Common myeloid progenitor, CD34-positive (primary cell): ENCODE results near the gene CEP78.

Source experiments
- CTCF ChIA-PET: fragments of 350-600 bp; sonication (Branson Sonifier 250); formaldehyde crosslinking; loops from one replicate; lab custom pipeline; 2021; ENCODE audit warnings: antibody characterized with exemption; lab: Charles Lee
- POLR2A ChIA-PET: fragments of 350-600 bp; sonication (Branson Sonifier 250); formaldehyde crosslinking; loops from one replicate; lab custom pipeline; 2021; ENCODE audit warnings: antibody characterized with exemption; lab: Charles Lee
- DNase-seq, 3 donors: peaks; one replicate each; pipeline versions ENCODE4 v3.0.0 to v3.0.0-alpha.2; 2013
- H3K27ac ChIP-seq, 2 experiments: 1 replicate in 1 of 2; 2 replicates in 1 of 2; pipeline ENCODE4 v1.7.0; 2013; ENCODE audit warnings: inconsistent platforms in 2 of 2, low read length in 2 of 2, mild to moderate bottlenecking in 2 of 2, low read depth in 1 of 2, moderate library complexity in 1 of 2; ENCODE audit not compliant: severe bottlenecking in 2 of 2, insufficient read depth in 1 of 2, poor library complexity in 1 of 2
- H3K27me3 ChIP-seq, 5 experiments: replicated peaks in 2 of 5; 1 replicate in 3 of 5; 2 replicates in 2 of 5; pipeline versions ENCODE4 v1.6.1 to v1.7.0; 2013; ENCODE audit warnings: low read length in 4 of 5, mild to moderate bottlenecking in 2 of 5, moderate library complexity in 2 of 5, inconsistent platforms in 1 of 5; ENCODE audit not compliant: insufficient read depth in 5 of 5, control insufficient read depth in 4 of 5
- H3K36me3 ChIP-seq, 4 experiments: 1 replicate in 2 of 4; 2 replicates in 2 of 4; pipeline versions ENCODE4 v1.6.1 to v1.7.0; 2013; ENCODE audit warnings: low read length in 3 of 4, control low read depth in 1 of 4, mild to moderate bottlenecking in 1 of 4; ENCODE audit not compliant: control insufficient read depth in 4 of 4, insufficient read depth in 4 of 4
- H3K4me1 ChIP-seq, 4 experiments: 1 replicate in 3 of 4; 2 replicates in 1 of 4; pipeline versions ENCODE4 v1.6.1 to v1.7.1; 2013; ENCODE audit warnings: low read length in 3 of 4, mild to moderate bottlenecking in 3 of 4, control low read depth in 1 of 4, inconsistent platforms in 1 of 4, moderate library complexity in 1 of 4; ENCODE audit not compliant: control insufficient read depth in 4 of 4, insufficient read depth in 4 of 4; ENCODE audit errors: control extremely low read depth in 1 of 4
- H3K4me3 ChIP-seq, 7 experiments: 1 replicate in 4 of 7; 2 replicates in 3 of 7; pipeline versions ENCODE4 v1.5.1 to v1.7.0; 2013; ENCODE audit warnings: mild to moderate bottlenecking in 7 of 7, low read length in 6 of 7, moderate library complexity in 6 of 7, inconsistent platforms in 2 of 7, low read depth in 2 of 7, control low read depth in 1 of 7; ENCODE audit not compliant: insufficient read depth in 4 of 7, control insufficient read depth in 1 of 7; ENCODE audit errors: extremely low read depth in 1 of 7
- H3K9me3 ChIP-seq, 5 experiments: 1 replicate in 4 of 5; 2 replicates in 1 of 5; pipeline versions ENCODE4 v1.6.1 to v1.7.1; 2013; ENCODE audit warnings: low read length in 4 of 5, mild to moderate bottlenecking in 2 of 5, inconsistent platforms in 1 of 5, low read depth in 1 of 5, moderate library complexity in 1 of 5; ENCODE audit not compliant: control insufficient read depth in 4 of 5, insufficient read depth in 2 of 5; ENCODE audit errors: control extremely low read depth in 1 of 5
- WGBS: methylation state at CpG from one replicate; pipeline ENCODE4 v1.1.5; 2013; ENCODE audit not compliant: insufficient coverage; 5-methylcytosine and 5-hydroxymethylcytosine counted together

CEP78 gene

DNA sequence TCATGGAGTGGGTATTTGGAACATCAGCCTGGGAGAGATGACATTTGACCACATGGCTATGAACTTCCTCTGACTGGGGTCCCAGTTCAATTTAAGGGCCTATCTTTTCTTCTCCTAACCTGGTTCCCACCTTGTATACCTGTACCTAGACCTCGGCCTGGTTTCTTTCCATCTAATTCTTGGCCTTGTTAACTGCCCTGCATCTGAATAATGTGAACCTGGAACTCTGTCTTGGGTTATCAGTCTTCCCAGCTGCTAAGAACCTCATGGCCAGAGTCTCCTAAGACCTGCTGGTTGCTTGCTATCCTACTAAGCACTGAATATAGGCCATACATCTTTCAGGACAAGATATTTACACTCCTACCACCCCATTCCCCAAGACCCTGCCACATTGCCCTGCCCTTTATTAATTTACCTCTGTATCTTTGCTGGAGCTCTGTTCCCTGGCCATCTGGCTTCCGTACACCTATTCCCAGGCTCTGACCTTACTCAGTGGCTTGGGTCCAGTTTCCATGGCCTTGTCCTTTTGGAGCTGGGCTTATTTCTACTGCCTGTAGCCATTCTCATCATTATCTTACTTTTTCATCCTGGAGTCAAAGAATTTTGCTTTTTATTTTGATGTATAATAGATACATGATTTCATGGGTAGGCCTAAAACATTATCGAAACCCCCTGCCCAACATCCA is 67.6 kb downstream of the CEP78 start:
- POLR2A ChIA-PET: no interaction called here
- no peak overlapping the region for H3K27ac ChIP-seq
- DNase-seq: no peak
- H3K27me3 ChIP-seq: peaks cover 0 to 20% (median 5%) of the 10 kb centered on the region in 5 experiments
- no peaks in the 10 kb centered on the region for H3K9me3 ChIP-seq
- WGBS: 100% methylated on average over 2 of the region's 3 CpGs
- H3K4me1 ChIP-seq: peaks cover 0 to 2% (median 0%) of the 10 kb centered on the region in 4 experiments
- CTCF ChIA-PET: interaction anchor here (1.2 kb wide), 1 partner anchor 27 kb away, joined by 4 read pairs; no protein-coding TSS in a partner anchor
- H3K4me3 ChIP-seq: no peak overlapping the region
- peaks cover 0 to 44% (median 18%) of the 10 kb centered on the region in 4 experiments for H3K36me3 ChIP-seq

DNA sequence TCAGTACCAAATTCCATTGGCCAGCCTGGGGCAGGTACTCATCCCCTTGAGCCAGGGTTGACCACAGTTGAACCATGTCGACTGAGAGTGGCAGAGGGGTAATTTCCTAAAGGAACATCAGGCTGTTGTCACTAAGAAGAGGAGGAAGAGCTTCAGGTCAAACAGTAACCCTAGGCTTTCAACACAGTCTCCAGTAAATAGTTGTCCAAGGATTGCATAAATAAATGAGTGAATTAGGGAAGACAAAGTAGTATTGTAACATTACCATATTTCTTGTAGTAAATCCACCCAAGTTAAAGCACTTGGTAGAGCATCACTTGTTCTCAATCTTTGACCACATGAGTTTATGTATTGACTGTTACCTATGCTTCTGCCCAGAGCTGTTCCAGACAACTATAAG is 68.5 kb downstream of the CEP78 start:
- Histone ChIP-seq H3K36me3 (peaks cover 0 to 48% (median 18%) of the 10 kb centered on the region in 4 experiments), H3K27ac (no peak overlapping the region), H3K4me3 (no peak overlapping the region), H3K9me3 (no peaks in the 10 kb centered on the region), H3K4me1 (no peaks in the 10 kb centered on the region), H3K27me3 (peaks cover 0 to 12% (median 0%) of the 10 kb centered on the region in 5 experiments)
- no peak for DNase-seq
- ChIA-PET CTCF (interaction anchor here (1.2 kb wide), 1 partner anchor 27 kb away, joined by 4 read pairs; no protein-coding TSS in a partner anchor), POLR2A (no interaction called here)
- 100% methylated on average over 1 of the region's 1 CpG for WGBS

DNA sequence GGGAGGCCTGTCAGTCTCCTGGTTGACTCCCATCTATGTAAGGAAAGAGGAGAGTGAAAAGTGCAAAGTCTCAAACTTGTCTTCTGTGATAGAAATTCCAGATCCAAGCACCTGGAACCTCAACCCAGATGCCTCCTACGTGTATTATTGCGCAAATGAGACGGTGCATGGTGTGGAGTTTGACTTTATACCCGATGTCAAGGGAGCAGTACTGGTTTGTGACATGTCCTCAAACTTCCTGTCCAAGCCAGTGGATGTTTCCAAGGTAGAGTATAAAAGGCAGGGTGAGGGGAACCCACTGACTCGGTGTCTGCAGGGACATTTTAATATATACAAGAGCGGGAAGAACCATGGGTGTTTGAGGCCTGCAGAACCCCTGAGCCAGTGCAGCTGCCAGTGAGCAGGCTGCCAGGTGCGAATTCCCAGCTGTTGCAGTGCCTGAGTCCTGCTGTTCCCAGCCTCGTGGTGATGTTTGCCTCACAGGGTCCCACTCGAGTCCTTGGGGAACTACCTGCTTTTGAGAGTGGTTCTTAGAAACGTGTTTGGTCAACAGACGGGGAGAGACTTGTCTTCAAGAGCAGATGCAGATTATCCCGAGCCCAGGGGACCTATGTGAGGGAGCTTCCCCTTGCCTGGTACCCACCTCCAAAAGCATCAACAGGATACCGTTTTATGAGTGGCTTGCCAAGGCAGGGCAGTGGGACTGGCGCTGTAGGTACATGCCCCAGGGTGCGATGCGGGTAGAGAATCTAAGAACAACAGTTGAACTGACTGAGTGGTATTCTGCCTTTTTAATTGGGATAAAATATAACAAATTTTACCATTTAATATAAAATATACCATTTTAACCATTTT is 70.6 kb downstream of the CEP78 start:
- ChIA-PET POLR2A (no interaction called here), CTCF (no interaction called here)
- Histone ChIP-seq H3K4me1 (no peaks in the 10 kb centered on the region), H3K36me3 (peaks cover 0 to 55% (median 20%) of the 10 kb centered on the region in 4 experiments), H3K27ac (no peak overlapping the region), H3K27me3 (no peaks in the 10 kb centered on the region), H3K4me3 (no peak overlapping the region), H3K9me3 (no peaks in the 10 kb centered on the region)
- DNase-seq: no peak
- whole genome bisulfite sequencing: 89% methylated on average over 12 of the region's 16 CpGs

DNA sequence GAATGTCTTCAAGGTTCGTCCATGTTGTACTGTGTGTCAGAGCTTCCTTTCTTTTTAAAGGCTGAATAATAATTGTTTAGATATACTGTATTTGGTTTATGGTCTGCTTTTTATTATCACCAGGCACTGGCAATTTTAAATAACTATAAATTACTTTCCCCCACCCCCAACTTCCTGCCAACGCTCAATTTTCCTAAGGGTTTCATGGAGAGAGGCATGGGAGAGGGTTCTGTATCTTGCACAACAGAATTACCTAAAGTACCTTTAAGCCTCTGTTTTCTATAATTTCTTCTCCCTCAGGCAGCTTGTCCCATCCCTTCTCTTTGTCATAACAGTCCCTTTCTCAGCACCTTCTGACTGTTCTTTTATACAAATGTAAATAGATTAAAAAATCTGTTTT is 71.5 kb downstream of the CEP78 start:
- H3K4me3 ChIP-seq: no peak overlapping the region
- H3K27me3 ChIP-seq: no peaks in the 10 kb centered on the region
- WGBS: no CpG with 5 or more reads among the region's 2 CpGs
- no peaks in the 10 kb centered on the region for H3K4me1 ChIP-seq
- CTCF ChIA-PET: no interaction called here
- H3K27ac ChIP-seq: no peak overlapping the region
- POLR2A ChIA-PET: no interaction called here
- H3K9me3 ChIP-seq: no peaks in the 10 kb centered on the region
- no peak for DNase-seq
- peaks cover 0 to 51% (median 20%) of the 10 kb centered on the region in 4 experiments for H3K36me3 ChIP-seq

- DNase-seq: no peak
- H3K4me3 ChIP-seq: no peak overlapping the region
- H3K27ac ChIP-seq: no peak overlapping the region
- H3K4me1 ChIP-seq: no peaks in the 10 kb centered on the region
- CTCF ChIA-PET: no interaction called here
- no peaks in the 10 kb centered on the region for H3K9me3 ChIP-seq
- peaks cover 0 to 41% (median 19%) of the 10 kb centered on the region in 4 experiments for H3K36me3 ChIP-seq
- WGBS: 80% methylated on average over 1 of the region's 6 CpGs
- POLR2A ChIA-PET: no interaction called here
- no peaks in the 10 kb centered on the region for H3K27me3 ChIP-seq
Measured at GRCh38 chr9:78309066-78309465, 73.2 kb downstream of the CEP78 start.

DNA sequence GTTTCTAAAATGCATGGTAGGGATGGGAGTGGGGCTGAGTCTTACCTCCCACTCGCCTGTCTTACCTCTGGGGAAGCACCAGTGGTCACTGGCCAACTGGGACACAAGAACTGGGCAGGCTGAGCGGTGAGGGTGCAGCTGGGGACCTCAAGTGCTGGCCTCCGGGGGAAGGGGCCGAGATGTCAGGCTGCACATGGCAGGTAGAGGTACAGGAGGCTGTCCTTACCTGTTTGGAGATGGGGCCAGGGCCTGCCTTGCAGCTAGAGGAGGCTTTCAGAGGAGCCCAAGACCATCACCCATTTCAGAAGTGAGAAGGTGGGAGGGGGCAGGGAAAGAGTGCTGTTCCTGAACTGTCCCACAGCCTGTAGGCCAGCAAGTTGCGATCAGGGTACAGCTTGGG is 75.2 kb downstream of the CEP78 start:
- POLR2A ChIA-PET: no interaction called here
- Histone ChIP-seq H3K9me3 (no peaks in the 10 kb centered on the region), H3K36me3 (peaks cover 0 to 32% (median 10%) of the 10 kb centered on the region in 4 experiments), H3K27ac (no peak overlapping the region), H3K27me3 (no peaks in the 10 kb centered on the region), H3K4me1 (peaks cover 0 to 11% (median 8%) of the 10 kb centered on the region in 4 experiments), H3K4me3 (no peak overlapping the region)
- WGBS: 95% methylated on average over 5 of the region's 5 CpGs
- CTCF ChIA-PET: no interaction called here
- no peak for DNase-seq
